Neural cell (in vitro differentiated cells): ENCODE results near the gene CYP2W1.

Source experiments
- CTCF ChIP-seq: fragments of 450-650 bp; IDR thresholded peaks from 2 replicates; pipeline ENCODE4 v1.5.1; 2014; ENCODE audit warnings: antibody characterized with exemption, mild to moderate bottlenecking, moderate library complexity; ENCODE audit not compliant: poor library complexity, severe bottlenecking
- EP300 ChIP-seq: fragments of 450-650 bp; conservative IDR thresholded peaks from 2 replicates; pipeline ENCODE4 v1.6.1; 2014; ENCODE audit warnings: antibody characterized with exemption, mild to moderate bottlenecking, moderate library complexity; ENCODE audit not compliant: poor library complexity, severe bottlenecking
- EZH2 ChIP-seq: fragments of 200-600, 300-800 bp; shearing (Covaris generic), sonication (generic); IDR thresholded peaks from 2 replicates; pipeline ENCODE4 v1.6.1; 2014; ENCODE audit warnings: antibody characterized with exemption, low read length, borderline replicate concordance, mild to moderate bottlenecking; ENCODE audit not compliant: insufficient read depth, poor library complexity, severe bottlenecking
- MXI1 ChIP-seq: fragments of 450-650 bp; conservative IDR thresholded peaks from 2 replicates; pipeline ENCODE4 v1.6.1; 2014; ENCODE audit warnings: antibody characterized with exemption, mild to moderate bottlenecking; ENCODE audit not compliant: poor library complexity, severe bottlenecking
- POLR2AphosphoS5 ChIP-seq: IDR thresholded peaks from 2 replicates; pipeline ENCODE4 v1.6.1; 2012
- RAD21 ChIP-seq: fragments of 450-650 bp; conservative IDR thresholded peaks from 2 replicates; pipeline ENCODE4 v1.6.1; 2014; ENCODE audit warnings: antibody characterized with exemption, mild to moderate bottlenecking, moderate library complexity
- REST ChIP-seq: IDR thresholded peaks from 2 replicates; pipeline ENCODE4 v1.6.1; 2012; ENCODE audit warnings: borderline replicate concordance
- SMC3 ChIP-seq: fragments of 450-650 bp; conservative IDR thresholded peaks from 2 replicates; pipeline ENCODE4 v1.6.1; 2014; ENCODE audit warnings: antibody characterized with exemption, mild to moderate bottlenecking, moderate library complexity; ENCODE audit not compliant: poor library complexity
- TAF1 ChIP-seq: IDR thresholded peaks from 2 replicates; pipeline ENCODE4 v1.6.1; 2012; ENCODE audit warnings: low read depth

- no peak for TF ChIP-seq EP300
- no peak for TF ChIP-seq CTCF
- TF ChIP-seq POLR2AphosphoS5, result no peak
- TF ChIP-seq SMC3, result no peak
- TF ChIP-seq REST, result no peak
- TF ChIP-seq MXI1, result no peak
- TF ChIP-seq TAF1, result no peak
- TF ChIP-seq EZH2, result no peak
- no peak for TF ChIP-seq RAD21
Measured at GRCh38 chr7:1024876-1025742, 42.1 kb downstream of the CYP2W1 start.
